Lower lobe of right lung (tissue), 2 donors: ENCODE data around the gene NOM1. TPM values are rescaled to one million over a fixed set of nuclear protein-coding genes. Genes with fewer than 3 reads are reported as not detected.

ENCODE experiments used
- ATAC-seq, 2 donors: fragments of 200-7000 bp; cut with Tn5 transposase; one replicate each; pipeline ENCODE4 v1.9.1; 2020 to 2022; ENCODE audit warnings: mild to moderate bottlenecking in 2 of 2, moderate library complexity in 2 of 2
- DNase-seq: peaks from one replicate; pipeline ENCODE4 v3.0.0-alpha.2; 2020
- H3K27ac ChIP-seq: fragments of 200-600 bp; one replicate; pipeline ENCODE4 v1.8.0; 2022
- H3K27me3 ChIP-seq: fragments of 200-600 bp; one replicate; pipeline ENCODE4 v1.8.0; 2022; ENCODE audit warnings: low read depth
- H3K36me3 ChIP-seq: fragments of 200-600 bp; one replicate; pipeline ENCODE4 v1.8.0; 2022; ENCODE audit warnings: mild to moderate bottlenecking
- H3K4me1 ChIP-seq: fragments of 200-600 bp; one replicate; pipeline ENCODE4 v1.8.0; 2022
- H3K4me3 ChIP-seq: fragments of 200-600 bp; one replicate; pipeline ENCODE4 v1.8.0; 2022; ENCODE audit warnings: mild to moderate bottlenecking
- H3K9me3 ChIP-seq: fragments of 200-600 bp; one replicate; pipeline ENCODE4 v1.8.0; 2022
- CTCF ChIP-seq: fragments of 200-600 bp; IDR thresholded peaks from one replicate; pipeline ENCODE4 v1.8.0; 2022; ENCODE audit warnings: antibody characterized with exemption, mild to moderate bottlenecking
- intact Hi-C: fragments of 100-400 bp; cut with DNase I; formaldehyde crosslinking; loops from one replicate; pipeline ENCODE4 v1.11.0; 2022
- total RNA-seq: library from RNA; stranded (reverse); fragmentation: NEBNext Ultra II Directional; extraction: Animal tissue kit (Norgen Biotek cat#: 25700); gene quantifications from one replicate; pipeline ENCODE4 v1.2.1, GENCODE V29; 2021
- donor health status: DM: no; HTN: yes; CAD: no; lungs with severe emphysema.

Gene NOM1
- total RNA-seq, 1 donor from 2014 or later = 16.9 TPM

- ATAC-seq (no peak), DNase-seq (no peak)
- Histone ChIP-seq H3K4me1 (no peaks in the 10 kb centered on the region), H3K27ac (no peak overlapping the region), H3K9me3 (no peaks in the 10 kb centered on the region), H3K4me3 (no peak overlapping the region), H3K36me3 (peaks cover 99% of the 10 kb centered on the region), H3K27me3 (no peaks in the 10 kb centered on the region)
- intact Hi-C loops = no loop called here
- no peak for TF ChIP-seq CTCF
Observed at GRCh38 chr7:156962145-156962544, 12.6 kb downstream of the NOM1 start.

- no peak overlapping the region for H3K27ac ChIP-seq
- H3K27me3 ChIP-seq = no peaks in the 10 kb centered on the region
- H3K9me3 ChIP-seq = no peaks in the 10 kb centered on the region
- DNase-seq (no peak), ATAC-seq (no peak)
- no peaks in the 10 kb centered on the region for H3K4me1 ChIP-seq
- intact Hi-C loops = no loop called here
- TF ChIP-seq CTCF = no peak
- no peak overlapping the region for H3K4me3 ChIP-seq
- peaks cover 99% of the 10 kb centered on the region for H3K36me3 ChIP-seq
Observed at GRCh38 chr7:156962897-156963296, 13.4 kb downstream of the NOM1 start.

- ATAC-seq = no peak
- no peaks in the 10 kb centered on the region for H3K9me3 ChIP-seq
- no peak for TF ChIP-seq CTCF
- no peak overlapping the region for H3K27ac ChIP-seq
- no peaks in the 10 kb centered on the region for H3K27me3 ChIP-seq
- H3K4me1 ChIP-seq = no peaks in the 10 kb centered on the region
- no peak for DNase-seq
- H3K36me3 ChIP-seq = peaks cover 98% of the 10 kb centered on the region
- intact Hi-C loops = no loop called here
- no peak overlapping the region for H3K4me3 ChIP-seq
Observed at GRCh38 chr7:156963472-156963871, 14.0 kb downstream of the NOM1 start.

- Histone ChIP-seq H3K4me3 (no peak overlapping the region), H3K9me3 (no peaks in the 10 kb centered on the region), H3K27ac (no peak overlapping the region), H3K36me3 (peaks cover 97% of the 10 kb centered on the region), H3K27me3 (no peaks in the 10 kb centered on the region), H3K4me1 (no peaks in the 10 kb centered on the region)
- ATAC-seq = no peak
- TF ChIP-seq CTCF = no peak
- intact Hi-C loops = no loop called here
- DNase-seq = no peak
Observed at GRCh38 chr7:156964971-156965370, 15.5 kb downstream of the NOM1 start.

- ATAC-seq = no peak
Observed at GRCh38 chr7:156966387-156966786, 16.9 kb downstream of the NOM1 start.

More at GRCh38 chr7:156966387-156966786, 16.9 kb downstream of the NOM1 start:
- TF ChIP-seq CTCF = no peak
- no peaks in the 10 kb centered on the region for H3K9me3 ChIP-seq
- intact Hi-C loops = no loop called here
- peaks cover 94% of the 10 kb centered on the region for H3K36me3 ChIP-seq
- no peaks in the 10 kb centered on the region for H3K27me3 ChIP-seq
- no peaks in the 10 kb centered on the region for H3K4me1 ChIP-seq
- no peak for DNase-seq
- no peak overlapping the region for H3K4me3 ChIP-seq
- H3K27ac ChIP-seq = no peak overlapping the region
